Gastroesophageal sphincter (tissue), 4 donors: ENCODE measurements around the gene CD1D. TPM values are rescaled to one million over a fixed set of nuclear protein-coding genes. Genes with fewer than 3 reads are reported as not detected.

ENCODE experiments used
- ATAC-seq: fragments of 150-250 bp; one replicate; pipeline ENCODE4 v1.9.1; 2016; ENCODE audit warnings: mild to moderate bottlenecking, moderate library complexity
- H3K27ac ChIP-seq, 4 donors: fragments of 200-600 bp; sonication (generic) in 3 of 4; 1 replicate in 3 of 4; 2 replicates in 1 of 4; pipeline ENCODE4 v1.5.1; 2016 to 2019
- H3K27me3 ChIP-seq: fragments of 200-600 bp; sonication (generic); one replicate; pipeline ENCODE4 v1.5.1; 2019
- H3K36me3 ChIP-seq, 2 donors: fragments of 200-600 bp; sonication (generic); one replicate each; pipeline ENCODE4 v1.5.1; 2019; ENCODE audit warnings: control low read depth in 1 of 2
- H3K4me1 ChIP-seq, 3 donors: fragments of 200-600 bp; sonication (generic); 1 replicate in 2 of 3; 2 replicates in 1 of 3; pipeline ENCODE4 v1.5.1; 2016 to 2019; ENCODE audit warnings: control low read depth in 2 of 3
- H3K4me3 ChIP-seq, 2 donors: fragments of 200-600 bp; sonication (generic); one replicate each; pipeline ENCODE4 v1.5.1; 2019; ENCODE audit warnings: mild to moderate bottlenecking in 1 of 2, moderate library complexity in 1 of 2
- H3K9me3 ChIP-seq, 3 donors: fragments of 200-600 bp; sonication (generic); one replicate each; pipeline ENCODE4 v1.5.1; 2017 to 2019; ENCODE audit warnings: control low read depth in 2 of 3
- CTCF ChIP-seq, 4 experiments: fragments of 200-600 bp in 2 of 4; fragments of 450-650 bp in 2 of 4; sonication (generic) in 1 of 4; IDR thresholded peaks; one replicate each; pipeline ENCODE4 v1.5.1; 2017 to 2019; ENCODE audit warnings: antibody characterized with exemption in 4 of 4, mild to moderate bottlenecking in 2 of 4, moderate library complexity in 2 of 4
- EP300 ChIP-seq: sonication (generic); formaldehyde crosslinking; IDR thresholded peaks from one replicate; pipeline ENCODE4 v1.6.1; 2017; ENCODE audit warnings: antibody characterized with exemption, mild to moderate bottlenecking
- POLR2A ChIP-seq, 2 donors: fragments of 450-650 bp; IDR thresholded peaks; one replicate each; pipeline ENCODE4 v1.6.1; 2017; ENCODE audit warnings: antibody characterized with exemption in 2 of 2, mild to moderate bottlenecking in 2 of 2, moderate library complexity in 1 of 2
- POLR2AphosphoS5 ChIP-seq: sonication (generic); formaldehyde crosslinking; IDR thresholded peaks from one replicate; pipeline ENCODE4 v1.6.1; 2017; ENCODE audit warnings: antibody characterized with exemption
- WGBS, 2 donors: methylation state at CpG; one replicate each; pipeline ENCODE4 v1.1.5; 2018; ENCODE audit warnings: low coverage in 1 of 2; 5-methylcytosine and 5-hydroxymethylcytosine counted together
- total RNA-seq, 4 donors: library from RNA; depleted of rRNA; stranded (reverse); fragments of >200 nt; gene quantifications; one replicate each; pipeline ENCODE4 v1.1.0, GENCODE V29; 2016

Gene CD1D
- total RNA-seq: 1 to 10 TPM in 2 of 4 donors, under 1 TPM in 2; 0.16 to 2.7 (median 0.94) TPM

- H3K36me3 ChIP-seq: no peaks in the 10 kb centered on the region
- no peak for TF ChIP-seq EP300
- no peak for TF ChIP-seq CTCF (IDR thresholded peaks at IDR 0.05)
- no peak for TF ChIP-seq POLR2A (IDR thresholded peaks at IDR 0.05)
- TF ChIP-seq POLR2AphosphoS5: no peak
- peak within 1 kb of the TSS; percentile 20 to 54 for H3K4me3 ChIP-seq
- 0 to 1% methylated on average over 3 to 16 of the region's 63 CpGs for WGBS, 2 donors
- peak within 1 kb of the TSS in 1 of 4 donors; percentile 2 for H3K27ac ChIP-seq
- peaks cover 64% of the 10 kb centered on the region for H3K27me3 ChIP-seq
- no peaks in the 10 kb centered on the region for H3K9me3 ChIP-seq
- ATAC-seq: no peak
- H3K4me1 ChIP-seq: peaks cover 0 to 28% (median 9%) of the 10 kb centered on the region in 3 donors
Measured at GRCh38 chr1:158180741-158181576, at the start of gene CD1D. Gene CD1D (plus strand): TSS chr1:158180895. CDS start chr1:158181102, 207 bp downstream.

- H3K36me3 ChIP-seq: no peaks in the 10 kb centered on the region
- H3K9me3 ChIP-seq: no peaks in the 10 kb centered on the region
- no peak for ATAC-seq
- no peaks in the 10 kb centered on the region for H3K4me1 ChIP-seq
- no peak overlapping the region for H3K27ac ChIP-seq
- no peak overlapping the region for H3K4me3 ChIP-seq
- no peaks in the 10 kb centered on the region for H3K27me3 ChIP-seq
- TF ChIP-seq EP300 (no peak), POLR2AphosphoS5 (no peak), POLR2A (IDR thresholded peaks at IDR 0.05) (no peak), CTCF (IDR thresholded peaks at IDR 0.05) (no peak)
- WGBS, 2 donors: 68% methylated on average over 3 of the region's 3 CpGs; no CpG with 5 or more reads in 1 of the 2 donors
Measured at GRCh38 chr1:158131217-158131616, 49.5 kb upstream of the CD1D start.

DNA sequence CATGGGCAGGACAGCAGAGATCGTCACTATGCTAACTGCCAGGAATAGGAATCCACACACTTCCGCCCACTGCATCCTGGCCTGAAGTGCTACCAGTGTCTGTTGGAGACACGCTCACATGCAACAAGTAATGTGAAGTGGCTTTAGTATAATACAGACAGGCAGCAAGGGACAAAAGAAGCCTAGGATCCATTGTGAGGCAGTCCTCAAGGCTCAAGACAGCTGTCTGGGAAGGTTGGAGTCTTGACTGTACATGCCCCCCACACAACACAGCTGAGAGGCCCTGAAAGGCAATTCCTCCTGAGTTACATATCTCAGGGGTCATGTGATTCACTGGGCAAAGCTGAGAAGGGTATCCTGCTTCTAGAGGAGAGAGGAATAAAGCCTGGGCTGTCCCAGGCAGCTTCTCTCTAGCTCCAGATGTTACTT, 39.9 kb upstream of the CD1D start:
- Histone ChIP-seq H3K4me3 (no peak overlapping the region), H3K36me3 (no peaks in the 10 kb centered on the region), H3K27me3 (no peaks in the 10 kb centered on the region), H3K4me1 (peaks cover 0 to 10% (median 4%) of the 10 kb centered on the region in 3 donors), H3K9me3 (no peaks in the 10 kb centered on the region), H3K27ac (no peak overlapping the region)
- no peak for ATAC-seq
- WGBS, 2 donors: 79 to 100% methylated on average over 1 to 2 of the region's 3 CpGs
- TF ChIP-seq POLR2A (IDR thresholded peaks at IDR 0.05) (no peak), CTCF (IDR thresholded peaks at IDR 0.05) (no peak), POLR2AphosphoS5 (no peak), EP300 (no peak)

GRCh38 chr1:158145173-158145719, 35.4 kb upstream of the CD1D start:
- Histone ChIP-seq H3K27ac (peak overlapping the region in 3 of 4 donors; percentile 39 to 72 (median 42)), H3K9me3 (no peaks in the 10 kb centered on the region), H3K4me3 (no peak overlapping the region), H3K27me3 (no peaks in the 10 kb centered on the region), H3K36me3 (no peaks in the 10 kb centered on the region), H3K4me1 (peaks cover 0 to 27% (median 8%) of the 10 kb centered on the region in 3 donors)
- no peak for ATAC-seq
- no peak for TF ChIP-seq EP300
- no peak for TF ChIP-seq POLR2A (IDR thresholded peaks at IDR 0.05)
- TF ChIP-seq CTCF (IDR thresholded peaks at IDR 0.05): no peak
- no peak for TF ChIP-seq POLR2AphosphoS5
